Measurements from ENCODE around the gene SP2. TPM values are rescaled to one million over a fixed set of nuclear protein-coding genes. Genes with fewer than 3 reads are reported as not detected.

SP2 gene
- total and polyA plus RNA-seq, 4 experiments from 2014 or later: 3.0 to 39.9 (median 28.4) TPM

Other genes starting within 250 kb of the SP2 start
- 100 to 1,000 TPM; 258 to 268 TPM for gene KPNB1, start 246.3 kb upstream of the SP2 start, total RNA-seq
- 10 to 100 TPM; 13.4 to 26.9 TPM for gene KPNB1, start 246.3 kb upstream of the SP2 start, polyA plus RNA-seq
- gene TBKBP1, start 202.1 kb upstream of the SP2 start, total RNA-seq: 1 to 10 TPM; 6.7 to 7.4 TPM
- under 1 TPM; 0.49 to 0.68 TPM for gene TBKBP1, start 202.1 kb upstream of the SP2 start, polyA plus RNA-seq
- gene TBX21, start 163.0 kb upstream of the SP2 start, total RNA-seq: 10 to 100 TPM; 15.8 to 17.9 TPM
- gene TBX21, start 163.0 kb upstream of the SP2 start, polyA plus RNA-seq: 10 to 100 TPM in 1 of 2 donors, 1 to 10 TPM in 1; 6.8 to 11.5 TPM
- 10 to 100 TPM; 46.5 to 50.4 TPM for gene OSBPL7, start 74.4 kb upstream of the SP2 start, total RNA-seq
- gene OSBPL7, start 74.4 kb upstream of the SP2 start, polyA plus RNA-seq: 1 to 10 TPM; 1.6 to 7.9 TPM
- gene MRPL10, start 64.7 kb upstream of the SP2 start, total RNA-seq: 10 to 100 TPM; 39.6 to 41.4 TPM
- gene MRPL10, start 64.7 kb upstream of the SP2 start, polyA plus RNA-seq: 10 to 100 TPM; 45.9 to 69.6 TPM
- gene LRRC46, start 64.6 kb upstream of the SP2 start, total RNA-seq: under 1 TPM; 0.23 to 0.69 TPM
- not detected for gene LRRC46, start 64.6 kb upstream of the SP2 start, polyA plus RNA-seq
- gene SCRN2, start 55.0 kb upstream of the SP2 start, total RNA-seq: 10 to 100 TPM; 26.4 to 30.5 TPM
- gene SCRN2, start 55.0 kb upstream of the SP2 start, polyA plus RNA-seq: 10 to 100 TPM; 15.7 to 19.5 TPM
- not detected for gene SP6, start 45.1 kb upstream of the SP2 start, total RNA-seq
- not detected for gene SP6, start 45.1 kb upstream of the SP2 start, polyA plus RNA-seq
- gene PNPO, start 45.3 kb downstream of the SP2 start, total RNA-seq: 10 to 100 TPM; 12.1 TPM
- gene PNPO, start 45.3 kb downstream of the SP2 start, polyA plus RNA-seq: 10 to 100 TPM; 19.9 to 23.4 TPM
- not detected for gene PRR15L, start 61.6 kb downstream of the SP2 start, total RNA-seq
- under 1 TPM in 1 of 2 donors, not detected in 1; 0.11 TPM for gene PRR15L, start 61.6 kb downstream of the SP2 start, polyA plus RNA-seq
- gene CDK5RAP3, start 74.9 kb downstream of the SP2 start, total RNA-seq: 100 to 1,000 TPM; 340 to 343 TPM
- gene CDK5RAP3, start 74.9 kb downstream of the SP2 start, polyA plus RNA-seq: 10 to 100 TPM; 75.1 to 99.2 TPM
- gene COPZ2, start 141.6 kb downstream of the SP2 start, total RNA-seq: 1 to 10 TPM; 1.9 to 2.0 TPM
- gene COPZ2, start 141.6 kb downstream of the SP2 start, polyA plus RNA-seq: 1 to 10 TPM; 1.6 to 1.9 TPM
- 10 to 100 TPM; 53.5 to 62.5 TPM for gene NFE2L1, start 152.1 kb downstream of the SP2 start, total RNA-seq
- gene NFE2L1, start 152.1 kb downstream of the SP2 start, polyA plus RNA-seq: 10 to 100 TPM in 1 of 2 donors, 1 to 10 TPM in 1; 2.9 to 16.2 TPM
- 10 to 100 TPM; 33.9 to 37.1 TPM for gene CBX1, start 205.2 kb downstream of the SP2 start, total RNA-seq
- gene CBX1, start 205.2 kb downstream of the SP2 start, polyA plus RNA-seq: 10 to 100 TPM; 10.1 to 19.8 TPM
- gene SNX11, start 211.5 kb downstream of the SP2 start, total RNA-seq: 10 to 100 TPM; 20.8 to 22.0 TPM
- 10 to 100 TPM; 17.9 to 18.1 TPM for gene SNX11, start 211.5 kb downstream of the SP2 start, polyA plus RNA-seq

Measured in CD4-positive, alpha-beta memory T cell (primary cell).